ENCODE data around the gene CABCOCO1. TPM values are rescaled to one million over a fixed set of nuclear protein-coding genes. Genes with fewer than 3 reads are reported as not detected.

Gene CABCOCO1
- polyA plus RNA-seq, 1 donor (not counting 4 experiments of a cell fraction or from before 2014, with no cell fraction given): 0.17 TPM

GRCh38 chr10:61795147-61795546, 132.4 kb downstream of the CABCOCO1 start:
- H3K27ac ChIP-seq (ENCODE audit: control insufficient read depth, insufficient read depth, low read length): no peak overlapping the region
- FAIRE-seq: no peak
- H3K79me2 ChIP-seq (ENCODE audit: control insufficient read depth, insufficient read depth, low read length): no peaks in the 10 kb centered on the region

DNA sequence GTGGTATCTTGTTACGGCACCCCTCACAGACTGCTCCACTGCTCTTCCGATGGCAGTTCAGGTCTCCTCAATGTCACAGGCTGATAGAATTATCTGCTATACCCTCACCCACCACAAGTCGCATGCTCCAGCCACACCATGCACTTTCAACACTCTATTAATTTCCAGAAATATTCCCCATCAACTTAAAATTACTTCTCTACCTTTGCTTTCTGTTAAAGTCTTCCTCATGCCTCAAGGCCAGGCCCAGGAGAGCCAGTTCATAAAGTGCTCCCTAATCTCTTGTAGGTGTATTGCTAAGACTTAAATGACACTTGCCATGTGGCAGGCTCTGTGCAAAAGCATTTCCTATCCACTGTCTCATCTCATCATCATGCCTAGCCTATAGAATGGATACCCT, 132.8 kb downstream of the CABCOCO1 start:
- no peaks in the 10 kb centered on the region for H4K20me1 ChIP-seq (ENCODE audit: control insufficient read depth, extremely low read depth, insufficient read depth, low read length)
- no peak for FAIRE-seq
- H3K4me1 ChIP-seq (ENCODE audit: control insufficient read depth, extremely low read depth, insufficient read depth, low read length): no peaks in the 10 kb centered on the region
- DNase-seq (ENCODE audit: low read depth, low spot score): no peak
- no peaks in the 10 kb centered on the region for H3K36me3 ChIP-seq (ENCODE audit: control insufficient read depth in 2 of 2, extremely low read depth in 1 of 2, insufficient read depth in 2 of 2, low read length in 2 of 2)
- H2AFZ ChIP-seq (ENCODE audit: control insufficient read depth, low read length): no peak overlapping the region
- H3K4me2 ChIP-seq (ENCODE audit: control insufficient read depth, extremely low read depth, insufficient read depth, low read depth, low read length): no peak overlapping the region
- dilution Hi-C loops (cut with MboI; ENCODE audit: extremely low pct_ligation_motif_present, low sequenced_read_pairs): no loop called here
- H3K9me1 ChIP-seq (ENCODE audit: control insufficient read depth, extremely low read depth, insufficient read depth, low read length): no peaks in the 10 kb centered on the region
- H3K27ac ChIP-seq (ENCODE audit: control insufficient read depth, insufficient read depth, low read length): no peak overlapping the region
- no peaks in the 10 kb centered on the region for H3K27me3 ChIP-seq (ENCODE audit: control insufficient read depth, extremely low read depth, insufficient read depth, low read length)
- H3K9ac ChIP-seq (ENCODE audit: control insufficient read depth, extremely low read depth, insufficient read depth, low read length): no peak overlapping the region
- no peaks in the 10 kb centered on the region for H3K9me3 ChIP-seq (ENCODE audit: control insufficient read depth, low read depth, low read length)
- H3K79me2 ChIP-seq (ENCODE audit: control insufficient read depth, insufficient read depth, low read length): no peaks in the 10 kb centered on the region
- TF ChIP-seq, protein P1, sequence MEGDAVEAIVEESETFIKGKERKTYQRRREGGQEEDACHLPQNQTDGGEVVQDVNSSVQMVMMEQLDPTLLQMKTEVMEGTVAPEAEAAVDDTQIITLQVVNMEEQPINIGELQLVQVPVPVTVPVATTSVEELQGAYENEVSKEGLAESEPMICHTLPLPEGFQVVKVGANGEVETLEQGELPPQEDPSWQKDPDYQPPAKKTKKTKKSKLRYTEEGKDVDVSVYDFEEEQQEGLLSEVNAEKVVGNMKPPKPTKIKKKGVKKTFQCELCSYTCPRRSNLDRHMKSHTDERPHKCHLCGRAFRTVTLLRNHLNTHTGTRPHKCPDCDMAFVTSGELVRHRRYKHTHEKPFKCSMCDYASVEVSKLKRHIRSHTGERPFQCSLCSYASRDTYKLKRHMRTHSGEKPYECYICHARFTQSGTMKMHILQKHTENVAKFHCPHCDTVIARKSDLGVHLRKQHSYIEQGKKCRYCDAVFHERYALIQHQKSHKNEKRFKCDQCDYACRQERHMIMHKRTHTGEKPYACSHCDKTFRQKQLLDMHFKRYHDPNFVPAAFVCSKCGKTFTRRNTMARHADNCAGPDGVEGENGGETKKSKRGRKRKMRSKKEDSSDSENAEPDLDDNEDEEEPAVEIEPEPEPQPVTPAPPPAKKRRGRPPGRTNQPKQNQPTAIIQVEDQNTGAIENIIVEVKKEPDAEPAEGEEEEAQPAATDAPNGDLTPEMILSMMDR (optimal IDR thresholded peaks at IDR 0.05 in 1 of 3, IDR thresholded peaks at IDR 0.05 in 1 of 3, conservative IDR thresholded peaks at IDR 0.05 in 1 of 3; ENCODE audit: extremely low read depth in 1 of 3, insufficient read depth in 2 of 3, low read length in 3 of 3): no peak
- TF ChIP-seq EZH2 (IDR thresholded peaks at IDR 0.05; ENCODE audit: low read length): no peak
- no peak overlapping the region for H3K4me3 ChIP-seq (ENCODE audit: control insufficient read depth in 2 of 3, extremely low read depth in 1 of 3, insufficient read depth in 2 of 3, low read depth in 1 of 3, low read length in 3 of 3)

More at GRCh38 chr10:61795147-61795546, 132.4 kb downstream of the CABCOCO1 start:
- TF ChIP-seq, protein P1 (optimal IDR thresholded peaks at IDR 0.05 in 1 of 3, IDR thresholded peaks at IDR 0.05 in 1 of 3, conservative IDR thresholded peaks at IDR 0.05 in 1 of 3; ENCODE audit: extremely low read depth in 1 of 3, insufficient read depth in 2 of 3, low read length in 3 of 3): no peak
- dilution Hi-C loops (cut with MboI; ENCODE audit: extremely low pct_ligation_motif_present, low sequenced_read_pairs): no loop called here
- H3K36me3 ChIP-seq (ENCODE audit: control insufficient read depth in 2 of 2, extremely low read depth in 1 of 2, insufficient read depth in 2 of 2, low read length in 2 of 2): no peaks in the 10 kb centered on the region
- H3K27me3 ChIP-seq (ENCODE audit: control insufficient read depth, extremely low read depth, insufficient read depth, low read length): no peaks in the 10 kb centered on the region
- H3K4me2 ChIP-seq (ENCODE audit: control insufficient read depth, extremely low read depth, insufficient read depth, low read depth, low read length): no peak overlapping the region
- no peak for DNase-seq (ENCODE audit: low read depth, low spot score)
- H3K4me3 ChIP-seq (ENCODE audit: control insufficient read depth in 2 of 3, extremely low read depth in 1 of 3, insufficient read depth in 2 of 3, low read depth in 1 of 3, low read length in 3 of 3): no peak overlapping the region
- no peak overlapping the region for H3K9ac ChIP-seq (ENCODE audit: control insufficient read depth, extremely low read depth, insufficient read depth, low read length)
- no peaks in the 10 kb centered on the region for H4K20me1 ChIP-seq (ENCODE audit: control insufficient read depth, extremely low read depth, insufficient read depth, low read length)
- H2AFZ ChIP-seq (ENCODE audit: control insufficient read depth, low read length): no peak overlapping the region
- no peaks in the 10 kb centered on the region for H3K9me1 ChIP-seq (ENCODE audit: control insufficient read depth, extremely low read depth, insufficient read depth, low read length)
- H3K9me3 ChIP-seq (ENCODE audit: control insufficient read depth, low read depth, low read length): no peaks in the 10 kb centered on the region
- H3K4me1 ChIP-seq (ENCODE audit: control insufficient read depth, extremely low read depth, insufficient read depth, low read length): no peaks in the 10 kb centered on the region
